SK-N-MC (cell line): ENCODE results near the gene HMCN1.

Experiments
- EZH2 ChIP-seq: fragments of 200-600 bp; sonication (generic); IDR thresholded peaks from one replicate; pipeline ENCODE4 v1.6.1; 2017; ENCODE audit warnings: antibody characterized with exemption
- FOXP2 ChIP-seq: optimal IDR thresholded peaks from 2 replicates; pipeline ENCODE3; 2011; ENCODE audit warnings: mild to moderate bottlenecking, moderate library complexity; ENCODE audit not compliant: insufficient read depth; ENCODE audit errors: extremely low read length, control extremely low read depth
- POLR2AphosphoS5 ChIP-seq: IDR thresholded peaks from 2 replicates; pipeline ENCODE4 v1.6.1; 2012; ENCODE audit warnings: mild to moderate bottlenecking, low read depth, low read length, borderline replicate concordance

GRCh38 chr1:185803241-185803640 is 69.0 kb downstream of the HMCN1 start:
- TF ChIP-seq POLR2AphosphoS5 (no peak), EZH2 (no peak), FOXP2 (no peak)
